Measurements from ENCODE around the gene ECEL1.

Gene ECEL1

GRCh38 chr2:232485757-232486557 is 1.7 kb downstream of the ECEL1 start:
- DNase-seq (ENCODE audit: low read depth): no peak

GRCh38 chr2:232485348-232485756 is 2.3 kb downstream of the ECEL1 start:
- no peak overlapping the region for H3K4me3 ChIP-seq (ENCODE audit: low read depth, low read length)
- no peak for DNase-seq (ENCODE audit: low read depth)

More at GRCh38 chr2:232485757-232486557, 1.7 kb downstream of the ECEL1 start:
- no peak overlapping the region for H3K4me3 ChIP-seq (ENCODE audit: low read depth, low read length)

GRCh38 chr2:232484628-232485347 is 2.8 kb downstream of the ECEL1 start:
- H3K4me3 ChIP-seq (ENCODE audit: low read depth, low read length): no peak overlapping the region
- DNase-seq (ENCODE audit: low read depth): no peak

- H3K4me3 ChIP-seq (ENCODE audit: low read depth, low read length): no peak overlapping the region
- no peak for DNase-seq (ENCODE audit: low read depth)
These were observed 3.6 kb downstream of the ECEL1 start for GRCh38 chr2:232483923-232484627.

GRCh38 chr2:232483311-232483922 is 4.2 kb downstream of the ECEL1 start:
- no peak overlapping the region for H3K4me3 ChIP-seq (ENCODE audit: low read depth, low read length)
- no peak for DNase-seq (ENCODE audit: low read depth)

GRCh38 chr2:232482301-232483238 is 5.1 kb downstream of the ECEL1 start:
- no peak for DNase-seq (ENCODE audit: low read depth)

GRCh38 chr2:232481322-232482140 is 6.1 kb downstream of the ECEL1 start:
- DNase-seq (ENCODE audit: low read depth): no peak
- no peak overlapping the region for H3K4me3 ChIP-seq (ENCODE audit: low read depth, low read length)

More at GRCh38 chr2:232482301-232483238, 5.1 kb downstream of the ECEL1 start:
- H3K4me3 ChIP-seq (ENCODE audit: low read depth, low read length): no peak overlapping the region

GRCh38 chr2:232480201-232481190 is 7.1 kb downstream of the ECEL1 start:
- no peak overlapping the region for H3K4me3 ChIP-seq (ENCODE audit: low read depth, low read length)
- DNase-seq (ENCODE audit: low read depth): no peak

- DNase-seq (ENCODE audit: low read depth): no peak
These were observed 8.1 kb downstream of the ECEL1 start for GRCh38 chr2:232479341-232480200.

GRCh38 chr2:232478571-232479340 is 8.9 kb downstream of the ECEL1 start:
- DNase-seq (ENCODE audit: low read depth): no peak
- no peak overlapping the region for H3K4me3 ChIP-seq (ENCODE audit: low read depth, low read length)

More at GRCh38 chr2:232479341-232480200, 8.1 kb downstream of the ECEL1 start:
- no peak overlapping the region for H3K4me3 ChIP-seq (ENCODE audit: low read depth, low read length)

- DNase-seq (ENCODE audit: low read depth): no peak
- no peak overlapping the region for H3K4me3 ChIP-seq (ENCODE audit: low read depth, low read length)
These were observed 9.7 kb downstream of the ECEL1 start for GRCh38 chr2:232477751-232478510.

- H3K4me3 ChIP-seq (ENCODE audit: low read depth, low read length): no peak overlapping the region
- DNase-seq (ENCODE audit: low read depth): no peak
These were observed 10.8 kb downstream of the ECEL1 start for GRCh38 chr2:232476791-232477190.

GRCh38 chr2:232476045-232476444 is 11.6 kb downstream of the ECEL1 start:
- DNase-seq (ENCODE audit: low read depth): no peak
- H3K4me3 ChIP-seq (ENCODE audit: low read depth, low read length): no peak overlapping the region

GRCh38 chr2:232473467-232473890 is 14.2 kb downstream of the ECEL1 start:
- H3K4me3 ChIP-seq (ENCODE audit: low read depth, low read length): no peak overlapping the region
- peak; percentile 4 for DNase-seq (ENCODE audit: low read depth)

Data from skeletal muscle cell (primary cell).